M059J (cell line): ENCODE results near the gene KCNN3. TPM values are rescaled to one million over a fixed set of nuclear protein-coding genes. Genes with fewer than 3 reads are reported as not detected.

Source experiments
- DNase-seq: peaks from one replicate; pipeline ENCODE4 v3.0.0-alpha.2; 2012; ENCODE audit warnings: low read depth
- total RNA-seq: library from RNA; depleted of rRNA; stranded (reverse); fragments of >200 nt; shearing (Covaris generic); gene quantifications from 2 replicates; pipeline ENCODE4 v1.2.3, GENCODE V29; 2014

Gene KCNN3
- total RNA-seq, 1 experiment from 2014 or later: 0.37 TPM

DNA sequence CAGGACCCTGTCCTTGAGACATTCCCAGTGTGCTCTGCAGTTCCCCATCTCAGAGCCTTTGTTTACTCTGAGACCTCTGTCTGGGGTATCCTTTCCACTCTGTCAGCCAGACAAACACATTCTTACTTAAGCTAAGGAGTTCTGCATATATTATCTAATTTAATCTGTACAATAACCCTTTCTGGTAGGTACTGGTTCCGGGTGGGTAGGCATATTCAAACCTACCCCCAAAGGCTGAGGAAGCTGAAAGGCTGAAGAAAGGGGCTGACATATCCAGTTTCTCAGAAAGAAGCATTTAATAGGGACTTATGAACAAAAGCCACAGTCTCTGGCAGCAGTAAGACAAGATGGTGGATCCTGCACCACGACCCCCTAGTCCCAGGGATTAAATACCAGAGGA, 53.1 kb downstream of the KCNN3 start:
- DNase-seq: no peak

DNA sequence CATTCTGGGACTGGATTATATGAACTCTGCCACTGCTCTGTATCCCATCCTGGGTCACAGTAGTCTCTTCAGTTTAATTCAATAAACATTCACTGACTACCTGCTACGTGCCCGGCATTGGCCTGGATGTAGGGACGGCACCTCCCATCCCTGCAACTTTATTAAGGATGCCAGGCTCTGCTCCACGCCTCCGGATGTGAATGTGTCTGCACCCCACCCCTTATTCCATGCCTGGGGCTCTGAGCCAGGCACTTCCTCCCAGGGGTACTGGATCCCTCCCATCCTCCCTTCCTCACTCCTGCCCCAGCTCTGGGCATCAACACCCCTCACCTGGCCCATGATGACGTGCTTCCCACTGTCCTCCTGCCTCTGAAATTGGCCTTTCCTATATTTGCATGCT, 53.7 kb downstream of the KCNN3 start:
- no peak for DNase-seq

DNA sequence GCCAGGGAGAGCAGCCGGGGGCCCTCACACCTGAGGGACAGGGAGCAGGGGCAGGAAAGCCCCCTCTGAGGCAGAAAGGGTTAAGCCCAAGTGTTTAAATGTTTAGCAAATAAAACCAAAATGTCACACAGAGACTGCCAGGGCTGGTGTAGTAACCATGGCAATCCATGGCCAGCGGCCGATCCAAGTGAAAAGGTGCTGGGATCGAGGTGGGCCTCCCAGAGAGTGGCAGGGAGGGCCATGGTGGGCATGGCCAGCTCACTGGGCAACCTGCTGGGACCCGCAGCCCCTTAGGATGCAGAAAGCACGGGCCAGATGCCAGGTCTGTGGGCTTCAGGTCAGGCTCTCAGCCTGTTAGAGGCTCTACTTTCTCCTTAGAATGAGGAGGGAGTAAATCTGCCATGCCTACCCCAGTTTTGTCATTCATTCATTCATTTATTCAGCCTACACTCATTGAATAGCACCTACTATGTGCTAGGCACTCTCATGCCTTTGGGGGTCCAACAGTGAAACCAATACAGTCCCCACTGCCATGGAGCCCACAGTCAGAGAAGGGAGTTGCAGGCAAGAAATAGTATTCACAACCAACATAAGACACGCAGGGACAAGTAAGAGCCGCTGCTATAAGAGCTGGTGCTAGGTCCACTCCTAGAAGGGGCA, 56.1 kb downstream of the KCNN3 start:
- no peak for DNase-seq

DNA sequence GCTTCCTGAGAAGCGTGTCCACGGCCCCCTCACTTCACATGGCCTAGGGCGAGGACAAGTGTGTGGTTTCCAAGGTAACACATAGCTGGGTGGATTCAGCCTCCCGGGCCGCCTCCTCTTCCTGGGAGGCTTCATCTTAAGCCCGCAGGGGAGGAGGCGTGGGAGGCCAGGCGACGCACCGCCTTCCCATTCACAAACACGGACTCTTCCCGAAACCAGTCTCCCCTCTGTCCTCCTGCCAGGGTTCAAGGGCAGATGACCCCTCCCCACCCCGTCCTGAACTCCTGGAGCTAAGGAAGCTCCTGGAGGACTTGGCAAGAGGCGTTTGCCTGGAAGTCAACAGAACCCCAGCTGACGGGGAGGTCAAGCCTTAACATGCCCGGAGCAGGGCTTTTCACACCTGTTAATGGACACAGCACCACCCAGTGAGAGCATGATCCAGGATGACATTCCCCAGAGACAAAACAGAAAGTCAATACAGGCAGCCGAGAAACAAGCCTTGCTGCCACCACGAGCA, 56.7 kb downstream of the KCNN3 start:
- DNase-seq: peak; percentile 61

DNA sequence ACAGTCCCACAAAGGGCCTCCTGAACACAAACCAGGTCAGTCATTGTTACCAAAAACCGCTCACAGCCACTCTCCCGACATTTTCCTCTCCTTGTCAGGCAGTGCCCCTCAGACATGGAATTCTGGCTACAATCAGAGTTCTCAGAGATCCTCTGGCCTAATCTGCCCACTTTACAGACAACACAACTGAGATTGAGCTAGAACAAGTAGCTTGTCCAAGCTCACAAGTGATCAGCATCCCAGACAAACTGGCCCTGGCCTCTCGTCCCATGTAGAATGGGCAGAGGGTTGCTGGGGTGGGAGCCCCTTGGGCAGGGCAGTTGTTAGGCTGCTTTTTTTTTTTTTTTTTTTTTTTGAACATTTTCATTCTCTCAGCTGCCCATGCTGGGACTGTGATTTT, 57.2 kb downstream of the KCNN3 start:
- no peak for DNase-seq

DNA sequence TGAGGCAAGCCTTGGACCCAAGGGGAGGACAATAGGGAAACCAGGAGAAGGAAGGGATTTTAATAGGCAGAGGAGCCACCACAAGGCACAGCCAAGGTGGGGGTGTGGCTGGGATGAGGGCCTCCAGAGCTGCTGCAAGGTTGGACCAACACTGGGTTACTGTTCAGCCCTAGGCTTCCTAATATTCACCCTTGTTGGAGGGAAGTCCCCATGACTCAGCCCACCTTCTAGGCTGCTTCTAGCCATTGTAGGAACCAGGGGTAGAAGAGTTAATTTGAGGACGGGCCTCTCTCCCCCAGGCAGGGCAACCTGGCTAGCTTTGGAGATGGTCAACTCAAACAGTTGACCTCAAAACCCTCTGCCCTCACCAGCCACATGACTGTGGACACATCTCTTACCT, 59.5 kb downstream of the KCNN3 start:
- no peak for DNase-seq

DNA sequence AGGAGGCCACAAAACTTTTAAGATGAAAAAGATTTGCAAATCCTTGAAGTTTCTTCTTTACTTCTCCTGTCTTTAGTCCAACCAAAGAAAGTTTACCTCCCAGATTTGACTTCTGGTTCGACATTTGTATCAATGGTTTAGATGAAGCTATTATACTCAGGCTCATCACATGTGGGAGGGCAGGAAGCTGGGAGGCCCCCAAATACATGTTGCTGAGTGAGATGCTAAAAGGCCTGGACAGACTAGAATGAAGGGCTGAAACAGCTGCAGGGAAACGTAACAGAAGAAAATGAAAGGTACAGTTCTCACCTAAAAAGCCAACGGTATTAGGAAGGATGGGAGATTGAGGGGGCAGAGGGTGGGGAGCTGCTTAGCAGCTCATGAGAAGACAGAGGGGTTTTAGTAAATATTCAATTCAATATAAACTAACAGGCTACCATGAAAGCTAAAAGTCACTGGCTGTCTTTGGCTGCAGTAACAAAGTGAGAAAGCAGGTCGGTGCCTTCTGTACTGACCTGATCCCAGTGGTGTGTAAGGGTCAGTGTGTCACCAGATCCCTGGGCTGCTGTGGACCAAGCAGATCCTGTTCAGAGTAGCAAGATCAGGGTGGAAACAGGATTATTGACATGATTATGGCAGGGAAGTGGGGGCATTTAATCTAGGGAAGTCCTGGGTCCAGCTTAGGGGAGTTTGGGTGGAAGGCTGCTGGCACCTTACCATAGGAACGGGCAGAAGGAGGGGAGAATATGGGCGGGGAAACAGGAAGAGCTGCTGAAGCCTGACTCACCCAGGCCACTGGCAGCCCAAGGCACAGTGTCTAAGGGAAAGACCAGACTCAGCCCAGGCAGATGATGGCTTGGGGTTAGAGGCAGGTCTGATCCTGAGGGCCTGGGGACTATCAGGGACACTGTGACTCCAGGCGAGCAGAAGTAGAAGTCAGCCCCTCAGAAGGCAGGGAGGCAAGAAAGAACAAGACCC, 60.4 kb downstream of the KCNN3 start:
- peak; percentile 63 for DNase-seq

DNA sequence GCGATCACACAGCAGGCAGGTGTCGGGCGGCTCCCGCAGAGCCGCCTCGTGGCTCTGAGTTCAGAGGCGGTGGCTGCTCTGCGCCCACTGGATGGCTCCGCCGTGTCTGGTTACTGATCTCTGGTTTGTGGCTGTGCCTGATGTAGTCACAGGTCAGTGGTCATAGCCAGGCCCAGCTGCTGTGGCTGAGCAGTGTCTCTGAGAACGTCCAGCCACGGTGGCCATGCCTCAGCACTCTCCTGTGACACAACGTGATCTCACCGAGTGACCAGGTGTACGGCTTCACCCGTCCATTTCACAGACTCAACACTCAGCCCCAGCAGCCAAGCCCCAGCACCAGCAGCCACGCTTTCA, 61.2 kb downstream of the KCNN3 start:
- DNase-seq: peak; percentile 9

DNA sequence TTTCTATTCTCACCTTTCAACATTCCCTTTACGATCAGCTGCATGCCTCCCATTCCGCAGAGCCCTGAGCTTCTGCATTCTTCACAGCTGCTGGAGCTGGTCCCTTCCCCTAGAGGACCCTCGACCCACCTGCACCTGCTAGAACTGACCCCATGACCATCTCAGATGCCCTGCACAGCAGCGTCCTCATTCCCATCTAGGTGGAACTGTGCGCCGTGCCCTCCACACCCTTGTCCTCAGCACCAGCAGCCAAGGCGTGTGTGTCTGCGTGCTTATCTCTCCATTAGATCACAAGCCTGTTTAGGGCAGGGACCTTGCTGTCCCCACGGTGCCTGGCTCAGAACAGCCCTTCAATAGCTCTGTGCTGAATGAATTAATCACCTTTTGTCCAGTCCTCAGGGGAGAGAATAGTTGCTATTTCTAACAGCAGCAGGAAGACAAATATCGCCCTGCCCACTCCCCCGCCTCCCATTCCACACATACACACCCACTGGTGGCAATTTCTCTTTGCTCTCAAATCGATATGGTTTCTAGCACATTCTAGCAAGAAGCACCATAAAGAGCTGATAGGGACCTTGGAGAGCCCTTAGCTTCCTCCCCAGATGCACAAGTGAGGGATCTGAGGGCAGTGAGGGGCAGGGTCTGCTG, 61.7 kb downstream of the KCNN3 start:
- DNase-seq: no peak

DNA sequence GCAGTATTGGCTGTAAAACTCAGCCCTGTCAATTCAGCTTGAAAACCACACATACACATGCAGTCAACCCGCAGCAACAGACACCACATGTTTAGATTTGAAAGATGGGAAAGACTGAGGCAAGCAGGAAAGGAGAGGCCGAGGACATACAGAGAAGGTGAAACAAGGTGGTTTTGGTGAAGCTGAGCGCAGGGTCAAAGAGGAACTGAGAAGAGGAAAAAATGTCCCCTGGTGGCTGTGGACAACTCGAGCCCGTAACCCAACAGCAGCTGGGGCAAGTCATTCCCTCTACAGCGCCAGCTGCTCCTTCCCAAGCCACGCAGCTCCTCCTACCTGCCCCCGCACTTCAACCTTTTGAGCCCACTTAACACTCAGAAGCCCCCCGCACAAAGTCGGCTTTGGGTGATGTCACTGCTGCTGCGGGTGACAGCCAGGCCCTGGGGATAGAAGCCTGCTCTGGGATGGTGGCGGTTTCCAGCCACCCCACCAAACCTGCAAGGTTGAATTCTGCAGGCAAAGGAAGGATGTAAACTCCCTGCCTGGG, 63.0 kb downstream of the KCNN3 start:
- no peak for DNase-seq

DNA sequence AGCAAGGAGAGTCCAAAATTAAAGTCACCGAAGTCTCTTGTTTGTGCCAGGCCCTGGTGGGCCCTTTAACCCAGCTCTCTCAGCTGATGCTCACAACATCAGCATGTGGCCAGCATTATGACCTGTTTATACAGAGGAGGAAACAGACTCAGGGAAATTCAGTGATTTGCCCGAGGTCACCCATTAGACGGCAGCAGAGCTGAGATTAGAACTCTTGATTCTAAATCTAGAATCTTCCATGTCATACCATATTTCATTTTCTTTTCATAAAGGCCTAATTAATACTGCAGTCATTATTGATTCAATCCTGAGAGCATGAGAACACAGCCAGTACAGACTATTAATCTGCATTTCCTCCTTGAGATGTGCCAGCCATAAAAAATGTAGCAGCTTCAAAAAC, 63.7 kb downstream of the KCNN3 start:
- no peak for DNase-seq

DNA sequence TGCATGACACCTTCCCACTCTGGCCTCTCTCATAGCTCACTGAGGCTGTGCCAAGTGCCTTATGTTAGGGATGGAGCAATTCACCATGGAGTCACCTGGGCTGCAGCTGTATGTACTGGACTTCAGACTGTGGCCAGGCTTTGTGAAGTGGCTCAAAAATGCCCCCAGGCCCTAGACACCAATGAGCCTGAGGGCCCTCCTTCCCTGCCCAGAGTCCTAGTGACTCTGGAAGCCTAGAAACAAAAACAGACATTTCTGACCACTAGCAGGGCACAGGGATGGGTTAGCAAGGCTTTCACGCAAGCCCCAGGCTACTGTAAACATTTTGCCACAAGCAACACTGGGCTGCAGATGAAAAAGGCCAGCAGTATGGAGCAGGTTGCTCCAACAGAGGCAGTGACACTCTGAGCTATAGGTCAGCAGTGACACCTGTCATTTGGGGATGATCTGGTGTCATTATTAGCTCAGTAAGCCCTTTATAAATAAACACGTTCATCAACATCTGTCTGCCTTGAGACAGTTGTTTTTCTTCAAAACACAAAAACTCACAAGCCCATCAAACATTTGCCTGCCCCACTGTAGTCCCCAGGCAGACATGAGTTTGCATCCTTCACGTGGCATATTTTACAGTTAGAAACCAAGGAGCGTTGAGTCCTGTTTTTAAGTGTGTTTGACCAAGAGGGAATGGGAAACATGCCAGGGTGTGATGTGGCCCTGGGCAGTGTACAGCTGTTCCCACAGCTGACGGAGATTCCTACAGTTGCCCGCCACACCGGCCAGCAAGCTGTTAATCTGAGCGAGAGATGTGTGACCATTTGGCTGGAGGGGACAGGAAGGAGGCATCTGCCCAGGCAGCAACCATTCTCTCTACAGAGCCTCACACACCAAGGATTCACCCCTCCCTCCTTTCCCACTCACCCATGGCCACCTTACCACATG, 66.8 kb downstream of the KCNN3 start:
- DNase-seq: peak; percentile 11

DNA sequence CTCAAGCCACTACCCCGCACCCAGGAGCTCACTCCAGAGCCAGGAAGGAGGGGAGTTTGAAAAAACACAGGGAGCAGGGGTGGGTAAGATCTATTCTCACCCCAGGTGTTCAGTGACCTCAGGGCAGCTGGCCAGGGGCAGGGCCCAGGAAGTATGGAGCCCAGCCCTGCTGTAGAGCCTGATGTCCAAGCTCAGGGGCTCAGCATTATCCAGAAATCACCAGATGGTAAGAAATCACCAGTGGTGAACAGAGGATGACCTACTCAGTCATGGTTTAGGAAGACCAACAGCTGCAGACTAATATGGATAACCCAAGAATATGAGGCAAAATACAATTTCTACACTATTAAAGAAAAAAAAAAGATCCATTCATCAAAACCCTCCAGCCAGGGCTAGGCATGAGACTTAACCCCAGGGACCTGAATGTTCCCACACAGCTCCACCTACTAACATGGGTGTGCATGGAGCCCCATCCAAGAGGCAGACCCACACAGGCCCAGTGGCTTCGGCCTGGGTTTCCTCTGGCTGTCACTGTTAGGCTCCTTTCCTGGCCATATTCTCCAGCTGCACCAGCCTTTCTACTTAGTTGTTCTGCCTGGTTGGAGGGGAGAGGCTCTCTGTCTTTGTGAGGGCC, 67.6 kb downstream of the KCNN3 start:
- DNase-seq: no peak

DNA sequence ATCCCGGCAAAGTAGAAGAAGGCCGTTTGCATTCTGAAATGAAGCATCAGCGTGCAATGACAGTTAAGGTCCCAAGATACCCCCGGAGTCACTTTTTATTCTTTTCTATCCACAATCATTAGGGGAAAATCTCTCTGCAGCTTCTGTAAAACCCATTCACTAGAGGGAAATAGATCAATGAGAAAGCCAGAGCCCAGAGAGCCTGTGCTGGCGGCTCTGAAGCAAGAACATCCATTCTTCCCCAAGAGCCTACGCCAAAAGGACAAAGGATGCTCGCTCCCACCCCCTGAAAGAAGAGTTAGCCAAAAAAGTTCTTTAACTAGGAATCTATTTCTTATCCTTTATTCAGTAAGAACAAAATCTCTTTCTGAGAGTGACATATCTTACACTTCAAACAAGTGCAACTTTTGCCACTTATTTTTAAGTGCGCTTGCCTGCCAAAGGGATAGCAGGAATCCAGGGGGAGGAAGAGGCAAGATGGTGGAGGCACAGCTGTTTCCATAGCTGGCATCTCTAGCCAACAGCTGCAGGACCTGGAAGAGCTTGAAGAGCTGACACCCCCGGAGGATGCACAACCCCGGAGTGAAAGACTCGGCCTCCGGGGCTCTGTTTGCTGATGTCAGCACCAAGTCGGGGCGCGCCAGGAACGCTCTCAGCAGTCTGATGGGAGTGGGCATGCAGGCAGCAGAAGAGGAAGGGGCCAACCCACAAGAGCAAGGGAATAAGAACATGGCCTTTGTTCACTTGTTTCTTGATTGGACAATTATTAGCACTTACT, 68.7 kb downstream of the KCNN3 start:
- no peak for DNase-seq

DNA sequence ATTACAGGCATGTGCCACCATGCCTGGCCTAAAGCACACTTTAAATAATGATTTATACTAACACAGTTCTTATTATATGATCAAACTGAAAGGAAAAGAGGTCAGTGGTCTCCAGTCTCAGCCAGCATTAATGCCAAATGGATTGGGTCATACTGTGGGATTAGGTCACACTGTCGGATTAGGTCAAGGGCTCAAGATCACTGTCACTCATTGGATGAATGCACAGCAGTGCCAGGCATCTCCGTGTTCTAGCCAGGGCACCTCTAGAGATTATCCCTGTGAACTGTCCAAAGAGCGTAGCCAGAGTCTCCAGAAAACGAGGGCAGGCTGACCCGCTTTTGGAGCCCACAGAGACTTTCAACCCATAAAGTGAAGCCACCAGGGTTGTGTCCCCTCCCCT, 70.9 kb downstream of the KCNN3 start:
- no peak for DNase-seq

DNA sequence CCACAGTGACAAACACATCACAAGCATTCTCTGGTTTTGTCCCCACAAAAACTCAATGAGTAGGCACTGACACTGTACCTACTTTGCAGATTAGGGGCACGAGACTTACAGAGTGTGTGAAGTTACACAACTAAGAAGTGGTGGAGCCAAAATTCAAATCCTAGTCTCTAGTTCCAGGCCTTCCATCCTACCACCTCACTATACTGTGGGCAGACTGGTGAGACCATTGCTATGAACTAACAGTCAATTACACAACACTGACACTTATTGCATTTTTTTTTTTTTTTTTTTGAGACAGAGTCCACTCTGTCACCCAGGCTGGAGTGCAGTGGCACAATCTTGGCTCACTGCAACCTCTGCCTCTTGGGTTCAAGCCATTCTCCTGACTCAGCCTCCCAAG, 71.4 kb downstream of the KCNN3 start:
- no peak for DNase-seq

DNA sequence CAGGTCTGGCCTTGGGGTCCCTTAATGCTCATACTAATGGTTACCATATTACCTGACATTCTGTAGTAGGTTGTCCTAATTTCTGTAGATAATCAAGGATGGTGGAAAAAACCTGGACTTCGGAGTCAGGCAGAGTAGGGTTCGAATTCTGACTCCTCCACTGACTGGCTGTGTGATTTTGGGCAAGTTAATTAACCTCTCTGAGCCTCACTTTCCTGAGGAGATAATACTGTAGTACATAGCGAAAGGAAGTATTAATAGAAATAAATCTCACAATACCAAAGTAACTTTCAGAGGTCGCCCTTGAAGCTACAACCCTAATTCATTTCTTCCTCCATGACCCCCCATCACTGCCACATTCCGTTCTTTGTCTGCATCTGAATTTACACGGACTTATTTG, 72.9 kb downstream of the KCNN3 start:
- DNase-seq: no peak

DNA sequence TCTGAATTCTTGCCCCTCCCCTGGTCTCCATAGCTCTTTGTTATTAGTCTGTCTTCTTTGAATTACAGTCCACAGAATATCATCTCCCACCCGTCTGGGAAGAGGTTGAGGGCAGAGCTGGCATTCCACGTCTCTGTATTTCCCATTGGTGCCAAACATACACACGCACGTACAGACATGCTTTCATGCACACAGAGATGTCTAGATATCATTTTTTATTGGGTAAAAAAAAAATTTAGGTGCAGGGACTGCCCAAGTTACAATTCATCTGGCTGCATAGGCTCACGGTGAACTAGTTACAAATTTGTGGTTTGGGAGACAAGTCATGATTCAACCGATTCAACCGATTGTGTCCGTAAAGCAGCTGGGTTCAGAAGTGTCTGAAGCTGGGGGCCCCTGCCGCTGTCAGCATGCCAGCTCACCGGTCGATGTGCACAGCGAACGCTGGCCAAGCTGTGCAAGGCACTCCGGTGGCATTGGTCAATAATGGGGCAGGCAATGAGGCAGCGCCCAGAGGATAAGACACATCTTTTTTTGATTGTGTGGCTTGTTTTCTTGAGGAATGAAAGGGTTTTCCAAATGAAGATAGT, 73.7 kb downstream of the KCNN3 start:
- no peak for DNase-seq

DNA sequence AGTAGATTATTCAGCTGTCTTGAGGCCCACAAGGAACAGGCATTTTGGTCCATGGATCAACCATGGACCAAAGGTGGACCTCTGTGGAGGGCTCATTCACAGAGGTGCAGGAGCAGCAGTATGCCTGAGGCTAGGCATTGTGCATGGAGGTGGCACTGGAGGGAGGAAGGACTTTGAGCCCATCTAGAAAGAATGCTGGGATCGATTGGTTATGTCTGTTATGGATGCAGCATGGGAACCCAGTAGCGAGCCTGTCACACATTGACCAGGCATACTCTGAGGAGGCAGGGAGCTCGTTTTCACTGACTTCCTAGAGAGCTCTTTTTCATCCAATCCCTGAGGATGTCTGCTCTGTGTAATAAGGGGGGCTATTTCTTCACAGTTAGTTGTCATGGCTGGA, 75.5 kb downstream of the KCNN3 start:
- no peak for DNase-seq
